Stomach smooth muscle (tissue), 2 donors: ENCODE data around the gene NPAT.
"Not testable (repeated sequence)": the region's sequence is repeated elsewhere in the genome, so short reads cannot be mapped to it uniquely, and the experiment has no call there.

Source experiments
- H3K27ac ChIP-seq: one replicate; pipeline ENCODE4 v1.7.0; 2013; ENCODE audit warnings: mild to moderate bottlenecking, low read length, inconsistent platforms
- H3K27me3 ChIP-seq, 2 donors: one replicate each; pipeline ENCODE4 v1.7.0; 2013; ENCODE audit warnings: low read length in 2 of 2; ENCODE audit not compliant: insufficient read depth in 2 of 2, control insufficient read depth in 1 of 2
- H3K36me3 ChIP-seq, 2 donors: one replicate each; pipeline ENCODE4 v1.7.0; 2013; ENCODE audit warnings: low read length in 2 of 2; ENCODE audit not compliant: control insufficient read depth in 2 of 2, insufficient read depth in 2 of 2
- H3K4me1 ChIP-seq: one replicate; pipeline ENCODE4 v1.7.0; 2013; ENCODE audit warnings: low read length; ENCODE audit not compliant: control insufficient read depth, insufficient read depth
- H3K4me3 ChIP-seq, 2 donors: one replicate each; pipeline ENCODE4 v1.7.0; 2013; ENCODE audit warnings: low read length in 2 of 2
- H3K9ac ChIP-seq, 2 donors: one replicate each; pipeline ENCODE4 v1.7.0; 2013; ENCODE audit warnings: low read length in 2 of 2, mild to moderate bottlenecking in 1 of 2
- H3K9me3 ChIP-seq, 2 donors: one replicate each; pipeline ENCODE4 v1.7.0; 2013; ENCODE audit warnings: low read length in 2 of 2; ENCODE audit not compliant: control insufficient read depth in 2 of 2
- donor health status: healthy.
- donor health status: Pancreatic carcinoma.

NPAT gene

GRCh38 chr11:108203075-108203474 lies 19.4 kb downstream of the NPAT start:
- no peaks in the 10 kb centered on the region for H3K4me1 ChIP-seq
- no peaks in the 10 kb centered on the region for H3K9me3 ChIP-seq
- peaks cover 20% of the 10 kb centered on the region in 2 donors for H3K36me3 ChIP-seq

GRCh38 chr11:108199446-108200321 lies 22.8 kb downstream of the NPAT start:
- Histone ChIP-seq H3K9ac (no peak overlapping the region), H3K4me3 (no peak overlapping the region), H3K27ac (no peak overlapping the region), H3K9me3 (no peaks in the 10 kb centered on the region), H3K27me3 (no peaks in the 10 kb centered on the region), H3K4me1 (no peaks in the 10 kb centered on the region), H3K36me3 (peaks cover 8 to 11% of the 10 kb centered on the region in 2 donors)

More at GRCh38 chr11:108203075-108203474, 19.4 kb downstream of the NPAT start:
- H3K4me3 ChIP-seq, result no peak overlapping the region
- H3K27me3 ChIP-seq, result no peaks in the 10 kb centered on the region
- H3K9ac ChIP-seq, result no peak overlapping the region
- no peak overlapping the region for H3K27ac ChIP-seq

- no peaks in the 10 kb centered on the region for H3K4me1 ChIP-seq
- H3K27me3 ChIP-seq, result no peaks in the 10 kb centered on the region
- no peak overlapping the region for H3K9ac ChIP-seq
- H3K4me3 ChIP-seq, result no peak overlapping the region
- peaks cover 3 to 6% of the 10 kb centered on the region in 2 donors for H3K36me3 ChIP-seq
- no peaks in the 10 kb centered on the region for H3K9me3 ChIP-seq
- no peak overlapping the region for H3K27ac ChIP-seq
Observed at GRCh38 chr11:108198833-108199232, 23.6 kb downstream of the NPAT start.

- Histone ChIP-seq H3K27ac (no peak overlapping the region), H3K9ac (no peak overlapping the region), H3K36me3 (peaks cover 2 to 6% of the 10 kb centered on the region in 2 donors), H3K27me3 (no peaks in the 10 kb centered on the region), H3K4me1 (no peaks in the 10 kb centered on the region), H3K9me3 (no peaks in the 10 kb centered on the region), H3K4me3 (no peak overlapping the region)
Observed at GRCh38 chr11:108197351-108197750, 25.1 kb downstream of the NPAT start.

- Histone ChIP-seq H3K4me3 (no peak overlapping the region), H3K36me3 (peaks cover 5 to 6% of the 10 kb centered on the region in 2 donors), H3K27me3 (no peaks in the 10 kb centered on the region), H3K4me1 (no peaks in the 10 kb centered on the region), H3K9ac (no peak overlapping the region), H3K27ac (no peak overlapping the region), H3K9me3 (no peaks in the 10 kb centered on the region)
Observed at GRCh38 chr11:108196901-108197300, 25.5 kb downstream of the NPAT start.

- Histone ChIP-seq H3K4me3 (no peak overlapping the region), H3K27me3 (no peaks in the 10 kb centered on the region), H3K9ac (no peak overlapping the region), H3K36me3 (peaks cover 7 to 12% of the 10 kb centered on the region in 2 donors), H3K27ac (no peak overlapping the region), H3K9me3 (no peaks in the 10 kb centered on the region), H3K4me1 (no peaks in the 10 kb centered on the region)
Observed at GRCh38 chr11:108193725-108194124, 28.7 kb downstream of the NPAT start.

GRCh38 chr11:108177570-108177969 lies 44.9 kb downstream of the NPAT start:
- H3K27ac ChIP-seq, result no peak overlapping the region
- no peaks in the 10 kb centered on the region for H3K27me3 ChIP-seq
- no peaks in the 10 kb centered on the region for H3K9me3 ChIP-seq
- no peaks in the 10 kb centered on the region for H3K4me1 ChIP-seq
- no peak overlapping the region for H3K9ac ChIP-seq
- H3K4me3 ChIP-seq, result no peak overlapping the region
- peaks cover 12 to 20% of the 10 kb centered on the region in 2 donors for H3K36me3 ChIP-seq

- H3K36me3 ChIP-seq, result peaks cover 3 to 23% of the 10 kb centered on the region in 2 donors
Observed at GRCh38 chr11:108170184-108170583, 52.3 kb downstream of the NPAT start.

GRCh38 chr11:108167624-108168023 lies 54.8 kb downstream of the NPAT start:
- H3K27me3 ChIP-seq, result no peaks in the 10 kb centered on the region
- H3K9ac ChIP-seq, result no peak overlapping the region
- peaks cover 3 to 19% of the 10 kb centered on the region in 2 donors for H3K36me3 ChIP-seq
- H3K4me1 ChIP-seq, result no peaks in the 10 kb centered on the region
- H3K4me3 ChIP-seq, result no peak overlapping the region
- H3K9me3 ChIP-seq, result no peaks in the 10 kb centered on the region
- H3K27ac ChIP-seq, result no peak overlapping the region

More at GRCh38 chr11:108170184-108170583, 52.3 kb downstream of the NPAT start:
- Histone ChIP-seq H3K27me3 (no peaks in the 10 kb centered on the region), H3K4me3 (no peak overlapping the region), H3K27ac (no peak overlapping the region), H3K9me3 (no peaks in the 10 kb centered on the region), H3K9ac (no peak overlapping the region), H3K4me1 (no peaks in the 10 kb centered on the region)

GRCh38 chr11:108162878-108163277 lies 59.6 kb downstream of the NPAT start:
- H3K27ac ChIP-seq, H3K4me3 ChIP-seq, H3K9me3 ChIP-seq, H3K27me3 ChIP-seq, H3K4me1 ChIP-seq, H3K9ac ChIP-seq: not testable (repeated sequence)
- peaks cover 8 to 17% of the 10 kb centered on the region in 2 donors for H3K36me3 ChIP-seq

- Histone ChIP-seq H3K4me3 (no peak overlapping the region), H3K4me1 (no peaks in the 10 kb centered on the region), H3K27me3 (no peaks in the 10 kb centered on the region), H3K27ac (no peak overlapping the region), H3K36me3 (peaks cover 4 to 17% of the 10 kb centered on the region in 2 donors), H3K9ac (no peak overlapping the region), H3K9me3 (no peaks in the 10 kb centered on the region)
Observed at GRCh38 chr11:108160970-108161566, 61.4 kb downstream of the NPAT start.
